GM12878 (cell line): Measurements from ENCODE around the gene PIEZO2. TPM values are rescaled to one million over a fixed set of nuclear protein-coding genes. Genes with fewer than 3 reads are reported as not detected.

ENCODE experiments used
- ATF7 ChIP-seq: fragments of 450-650 bp; IDR thresholded peaks from 2 replicates; pipeline ENCODE4 v1.6.1; 2016; ENCODE audit warnings: low read depth, mild to moderate bottlenecking
- BACH1 ChIP-seq: fragments of 450-650 bp; IDR thresholded peaks from 2 replicates; pipeline ENCODE4 v1.6.1; 2017; ENCODE audit warnings: mild to moderate bottlenecking, borderline replicate concordance
- CBX5 ChIP-seq: sonication (generic); IDR thresholded peaks from 2 replicates; pipeline ENCODE4 v1.6.1; 2016; ENCODE audit warnings: low read depth, moderate library complexity, mild to moderate bottlenecking, inconsistent platforms
- HDGF ChIP-seq: fragments of 450-650 bp; IDR thresholded peaks from 2 replicates; pipeline ENCODE4 v1.6.1; 2016; ENCODE audit warnings: antibody characterized with exemption
- KLF5 ChIP-seq: fragments of 450-650 bp; IDR thresholded peaks from 2 replicates; pipeline ENCODE4 v1.6.1; 2014; ENCODE audit warnings: mild to moderate bottlenecking; ENCODE audit not compliant: partially characterized antibody
- MTA3 ChIP-seq: IDR thresholded peaks from 2 replicates; pipeline ENCODE4 v1.6.1; 2012; ENCODE audit warnings: low read length, inconsistent platforms, borderline replicate concordance
- NFXL1 ChIP-seq: fragments of 450-650 bp; IDR thresholded peaks from 2 replicates; pipeline ENCODE4 v1.6.1; 2017; ENCODE audit warnings: antibody characterized with exemption, mild to moderate bottlenecking, borderline replicate concordance
- RAD21 ChIP-seq: IDR thresholded peaks from 2 replicates; pipeline ENCODE4 v1.6.1; 2011; ENCODE audit warnings: mild to moderate bottlenecking, low read depth, low read length, moderate library complexity; ENCODE audit not compliant: insufficient read depth
- SUZ12 ChIP-seq: fragments of 200-600 bp; sonication (generic); IDR thresholded peaks from one replicate; pipeline ENCODE4 v1.6.1; 2018; ENCODE audit warnings: antibody characterized with exemption, mild to moderate bottlenecking; ENCODE audit not compliant: unreplicated experiment
- WRNIP1 ChIP-seq: IDR thresholded peaks from 2 replicates; pipeline ENCODE4 v1.6.1; 2011; ENCODE audit warnings: low read depth, low read length, improper control_type of control experiment, borderline replicate concordance
- polyA plus RNA-seq, 11 experiments: library from polyadenylated mRNA; depleted of rRNA in 4 of 11; unstranded in 6 of 11; stranded (reverse) in 5 of 11; fragments of >200 nt; fragmentation: Nextera tagmentation in 4 of 11; fragmentation: Illumina TruSeq in 1 of 11; extraction: Ambion mirVana in 4 of 11; extraction: Trizol in 1 of 11; gene quantifications; 1 replicate in 1 of 11; 2 replicates in 10 of 11; pipeline versions ENCODE4 v1.2.1 to v1.2.3, GENCODE V29; 2011 to 2016; ENCODE audit warnings: inconsistent platforms in 2 of 11, missing spikeins in 2 of 11, low read depth in 1 of 11
- total RNA-seq, 4 experiments: library from RNA; depleted of rRNA in 3 of 4; stranded (reverse); fragments of >200 nt in 3 of 4; fragmentation: Illumina TruSeq in 1 of 4; extraction: Trizol in 1 of 4; gene quantifications; 2 replicates each; pipeline versions ENCODE4 v1.2.1 to v1.2.3, GENCODE V29; 2013 to 2021
- TF ChIP-seq, protein P1 (sequence below): IDR thresholded peaks from 2 replicates; pipeline ENCODE4 v1.6.1; 2011; ENCODE audit warnings: mild to moderate bottlenecking, low read depth, low read length, moderate library complexity; ENCODE audit not compliant: insufficient replicate concordance
- TF ChIP-seq, protein P2 (sequence below): fragments of 450-650 bp; formaldehyde crosslinking; IDR thresholded peaks from 2 replicates; pipeline ENCODE4 v1.5.0; 2022; ENCODE audit warnings: mild to moderate bottlenecking, missing genetic modification characterization
- TF ChIP-seq, protein P3 (sequence below): IDR thresholded peaks from 2 replicates; pipeline ENCODE4 v1.6.1; 2012; ENCODE audit warnings: low read depth, low read length, improper control_type of control experiment
- TF ChIP-seq, protein P4 (sequence below): fragments of 450-650 bp; IDR thresholded peaks from 2 replicates; pipeline ENCODE4 v1.6.1; 2016; ENCODE audit warnings: mild to moderate bottlenecking

PIEZO2 gene
- total and polyA plus RNA-seq, 10 of the 15 experiments (the other 5 are each of a cell fraction or from before 2014, with no cell fraction given) = 6.7 to 42.3 (median 27.4) TPM

DNA sequence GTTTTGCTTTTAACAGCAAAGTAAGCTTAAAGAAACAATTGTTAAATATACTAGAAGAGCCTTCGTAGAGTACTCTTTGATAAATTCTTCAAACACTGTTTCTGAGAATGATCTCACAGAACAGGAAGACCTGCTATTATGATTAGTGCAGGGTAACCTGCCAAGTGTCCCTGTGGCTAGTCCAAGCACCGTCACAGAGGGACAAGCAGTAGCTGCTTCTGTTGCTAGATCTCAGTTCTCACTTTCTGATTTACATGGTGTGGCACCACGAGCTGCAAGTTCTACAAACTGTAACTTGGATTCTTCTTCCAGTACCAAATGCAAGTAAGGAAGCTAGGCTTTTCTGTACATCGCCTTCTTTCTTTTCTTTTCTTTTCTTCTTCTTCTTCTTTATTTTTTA, 121.5 kb downstream of the PIEZO2 start (continued):
- TF ChIP-seq, protein P1, sequence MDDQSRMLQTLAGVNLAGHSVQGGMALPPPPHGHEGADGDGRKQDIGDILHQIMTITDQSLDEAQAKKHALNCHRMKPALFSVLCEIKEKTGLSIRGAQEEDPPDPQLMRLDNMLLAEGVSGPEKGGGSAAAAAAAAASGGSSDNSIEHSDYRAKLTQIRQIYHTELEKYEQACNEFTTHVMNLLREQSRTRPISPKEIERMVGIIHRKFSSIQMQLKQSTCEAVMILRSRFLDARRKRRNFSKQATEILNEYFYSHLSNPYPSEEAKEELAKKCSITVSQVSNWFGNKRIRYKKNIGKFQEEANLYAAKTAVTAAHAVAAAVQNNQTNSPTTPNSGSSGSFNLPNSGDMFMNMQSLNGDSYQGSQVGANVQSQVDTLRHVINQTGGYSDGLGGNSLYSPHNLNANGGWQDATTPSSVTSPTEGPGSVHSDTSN = no peak
- TF ChIP-seq, protein P2, sequence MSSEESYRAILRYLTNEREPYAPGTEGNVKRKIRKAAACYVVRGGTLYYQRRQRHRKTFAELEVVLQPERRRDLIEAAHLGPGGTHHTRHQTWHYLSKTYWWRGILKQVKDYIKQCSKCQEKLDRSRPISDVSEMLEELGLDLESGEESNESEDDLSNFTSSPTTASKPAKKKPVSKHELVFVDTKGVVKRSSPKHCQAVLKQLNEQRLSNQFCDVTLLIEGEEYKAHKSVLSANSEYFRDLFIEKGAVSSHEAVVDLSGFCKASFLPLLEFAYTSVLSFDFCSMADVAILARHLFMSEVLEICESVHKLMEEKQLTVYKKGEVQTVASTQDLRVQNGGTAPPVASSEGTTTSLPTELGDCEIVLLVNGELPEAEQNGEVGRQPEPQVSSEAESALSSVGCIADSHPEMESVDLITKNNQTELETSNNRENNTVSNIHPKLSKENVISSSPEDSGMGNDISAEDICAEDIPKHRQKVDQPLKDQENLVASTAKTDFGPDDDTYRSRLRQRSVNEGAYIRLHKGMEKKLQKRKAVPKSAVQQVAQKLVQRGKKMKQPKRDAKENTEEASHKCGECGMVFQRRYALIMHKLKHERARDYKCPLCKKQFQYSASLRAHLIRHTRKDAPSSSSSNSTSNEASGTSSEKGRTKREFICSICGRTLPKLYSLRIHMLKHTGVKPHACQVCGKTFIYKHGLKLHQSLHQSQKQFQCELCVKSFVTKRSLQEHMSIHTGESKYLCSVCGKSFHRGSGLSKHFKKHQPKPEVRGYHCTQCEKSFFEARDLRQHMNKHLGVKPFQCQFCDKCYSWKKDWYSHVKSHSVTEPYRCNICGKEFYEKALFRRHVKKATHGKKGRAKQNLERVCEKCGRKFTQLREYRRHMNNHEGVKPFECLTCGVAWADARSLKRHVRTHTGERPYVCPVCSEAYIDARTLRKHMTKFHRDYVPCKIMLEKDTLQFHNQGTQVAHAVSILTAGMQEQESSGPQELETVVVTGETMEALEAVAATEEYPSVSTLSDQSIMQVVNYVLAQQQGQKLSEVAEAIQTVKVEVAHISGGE (CRISPR knock-in tag) = no peak
- TF ChIP-seq HDGF (no peak), ATF7 (peak; percentile 59), KLF5 (no peak), SUZ12 (no peak), CBX5 (peak; percentile 78; the same call in 1 of the 2 replicates), RAD21 (no peak), WRNIP1 (no peak), NFXL1 (no peak), BACH1 (no peak; the same call in 1 of the 2 replicates), MTA3 (no peak)
- TF ChIP-seq, protein P3, sequence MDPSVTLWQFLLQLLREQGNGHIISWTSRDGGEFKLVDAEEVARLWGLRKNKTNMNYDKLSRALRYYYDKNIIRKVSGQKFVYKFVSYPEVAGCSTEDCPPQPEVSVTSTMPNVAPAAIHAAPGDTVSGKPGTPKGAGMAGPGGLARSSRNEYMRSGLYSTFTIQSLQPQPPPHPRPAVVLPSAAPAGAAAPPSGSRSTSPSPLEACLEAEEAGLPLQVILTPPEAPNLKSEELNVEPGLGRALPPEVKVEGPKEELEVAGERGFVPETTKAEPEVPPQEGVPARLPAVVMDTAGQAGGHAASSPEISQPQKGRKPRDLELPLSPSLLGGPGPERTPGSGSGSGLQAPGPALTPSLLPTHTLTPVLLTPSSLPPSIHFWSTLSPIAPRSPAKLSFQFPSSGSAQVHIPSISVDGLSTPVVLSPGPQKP = no peak
- TF ChIP-seq, protein P4, sequence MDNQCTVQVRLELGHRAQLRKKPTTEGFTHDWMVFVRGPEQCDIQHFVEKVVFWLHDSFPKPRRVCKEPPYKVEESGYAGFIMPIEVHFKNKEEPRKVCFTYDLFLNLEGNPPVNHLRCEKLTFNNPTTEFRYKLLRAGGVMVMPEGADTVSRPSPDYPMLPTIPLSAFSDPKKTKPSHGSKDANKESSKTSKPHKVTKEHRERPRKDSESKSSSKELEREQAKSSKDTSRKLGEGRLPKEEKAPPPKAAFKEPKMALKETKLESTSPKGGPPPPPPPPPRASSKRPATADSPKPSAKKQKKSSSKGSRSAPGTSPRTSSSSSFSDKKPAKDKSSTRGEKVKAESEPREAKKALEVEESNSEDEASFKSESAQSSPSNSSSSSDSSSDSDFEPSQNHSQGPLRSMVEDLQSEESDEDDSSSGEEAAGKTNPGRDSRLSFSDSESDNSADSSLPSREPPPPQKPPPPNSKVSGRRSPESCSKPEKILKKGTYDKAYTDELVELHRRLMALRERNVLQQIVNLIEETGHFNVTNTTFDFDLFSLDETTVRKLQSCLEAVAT = no peak
